GM19035 (cell line): ENCODE data around the gene AP3M1.

Experiments used
- ATAC-seq: cut with Tn5 transposase; IDR thresholded peaks from one replicate; pipeline ENCODE4 v1.9.1; 2021; ENCODE audit not compliant: unreplicated experiment

AP3M1 gene

DNA sequence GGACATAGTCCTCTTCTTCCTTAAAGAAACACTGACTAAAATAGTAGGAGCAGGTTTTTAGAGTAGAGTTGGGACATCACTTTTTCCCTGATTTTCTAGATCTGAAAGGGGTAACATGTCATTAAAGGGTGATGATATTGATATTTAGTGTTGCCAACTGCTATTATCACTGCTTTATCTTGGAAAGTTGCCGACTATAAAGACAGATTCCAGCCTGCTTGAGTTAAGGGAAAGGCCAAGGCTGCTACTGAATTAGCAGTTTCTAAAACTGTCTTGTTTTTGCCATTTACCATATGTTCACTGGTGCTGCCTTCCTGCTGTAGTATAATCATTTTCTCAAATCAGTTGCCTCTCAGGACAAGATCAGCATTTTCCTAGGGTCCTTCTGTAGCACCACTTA, 29.7 kb downstream of the AP3M1 start:
- ATAC-seq = no peak

DNA sequence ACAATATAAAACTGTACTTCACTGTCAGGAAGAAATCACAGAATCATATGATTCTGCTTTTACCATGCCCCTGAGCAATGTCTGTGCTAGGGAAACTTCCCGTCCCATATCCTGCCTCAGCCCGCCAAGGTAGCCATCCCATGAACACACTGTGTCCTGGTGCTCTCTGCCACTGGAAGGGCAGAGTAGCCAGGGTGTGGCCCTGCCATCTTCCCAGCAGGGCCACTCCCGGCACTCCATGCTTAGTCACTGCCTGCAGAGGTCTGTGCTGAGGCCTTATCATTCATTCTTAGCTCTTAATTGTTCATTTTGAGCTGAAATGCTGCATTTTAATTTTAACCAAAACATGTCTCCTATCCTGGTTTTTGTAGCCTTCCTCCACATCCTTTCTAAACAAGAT, 31.8 kb downstream of the AP3M1 start:
- no peak for ATAC-seq

DNA sequence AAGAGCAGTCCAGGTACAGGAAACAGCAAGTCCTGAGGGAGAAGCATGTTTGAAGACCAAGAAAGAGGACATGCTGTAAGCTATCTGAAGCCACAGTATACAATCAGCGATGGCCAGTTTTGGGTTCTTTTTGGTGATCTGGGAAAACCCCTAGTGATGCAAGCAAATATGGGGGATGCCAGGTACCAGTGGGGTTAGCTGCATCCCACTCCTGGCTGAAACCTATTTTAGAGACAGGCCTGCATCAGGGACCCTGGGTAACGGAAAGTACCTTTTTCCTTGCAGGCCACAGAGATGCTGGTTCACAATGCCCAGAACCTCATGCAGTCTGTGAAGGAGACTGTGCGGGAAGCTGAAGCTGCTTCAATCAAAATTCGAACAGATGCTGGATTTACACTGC, 32.9 kb downstream of the AP3M1 start:
- ATAC-seq = no peak

DNA sequence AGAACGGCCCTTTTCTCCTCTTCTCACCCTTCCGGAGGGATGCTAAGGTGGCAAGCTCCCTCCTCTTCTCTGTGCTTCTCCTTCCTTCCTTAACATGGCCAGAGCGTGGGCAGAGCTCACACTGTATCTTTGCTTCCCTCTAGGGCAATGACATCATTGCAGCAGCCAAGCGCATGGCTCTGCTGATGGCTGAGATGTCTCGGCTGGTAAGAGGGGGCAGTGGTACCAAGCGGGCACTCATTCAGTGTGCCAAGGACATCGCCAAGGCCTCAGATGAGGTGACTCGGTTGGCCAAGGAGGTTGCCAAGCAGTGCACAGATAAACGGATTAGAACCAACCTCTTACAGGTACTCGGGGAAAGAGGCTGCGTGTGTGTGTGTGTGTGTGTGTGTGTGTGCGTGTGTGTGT, 36.6 kb downstream of the AP3M1 start:
- no peak for ATAC-seq

DNA sequence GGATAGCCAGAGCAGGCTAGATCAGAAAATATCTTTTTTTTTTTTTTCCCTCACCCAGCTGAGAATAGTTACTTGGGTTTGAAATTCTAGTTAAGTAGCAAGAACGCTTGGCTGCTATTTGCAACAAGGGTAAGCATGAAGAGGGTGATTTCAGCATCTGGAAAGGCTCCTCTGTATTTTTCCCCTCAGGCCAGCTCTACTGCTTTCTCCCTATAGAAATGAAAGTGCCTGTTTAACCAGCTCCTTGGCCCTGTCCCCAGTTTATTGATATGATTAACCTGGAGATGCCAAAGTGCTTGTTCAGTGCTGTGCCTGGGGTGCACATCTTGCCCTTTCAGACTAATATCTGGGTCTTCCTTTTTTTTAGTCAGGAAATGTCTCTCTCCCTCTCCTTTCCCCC, 37.1 kb downstream of the AP3M1 start:
- no peak for ATAC-seq

DNA sequence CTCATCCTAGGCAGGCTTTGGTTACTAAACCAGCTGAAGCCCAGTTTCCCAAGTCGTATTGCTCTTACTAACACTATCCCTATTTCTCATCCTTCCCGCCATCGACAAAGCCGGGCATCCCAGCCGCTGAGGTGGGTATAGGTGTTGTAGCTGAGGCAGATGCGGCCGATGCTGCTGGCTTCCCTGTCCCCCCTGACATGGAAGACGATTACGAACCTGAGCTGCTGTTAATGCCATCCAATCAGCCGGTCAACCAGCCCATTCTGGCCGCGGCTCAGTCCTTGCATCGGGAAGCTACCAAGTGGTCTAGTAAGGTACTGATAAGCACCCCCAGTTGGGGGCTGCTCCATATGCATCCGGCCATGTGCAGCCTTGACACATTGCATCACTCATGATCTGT, 38.8 kb downstream of the AP3M1 start:
- no peak for ATAC-seq

DNA sequence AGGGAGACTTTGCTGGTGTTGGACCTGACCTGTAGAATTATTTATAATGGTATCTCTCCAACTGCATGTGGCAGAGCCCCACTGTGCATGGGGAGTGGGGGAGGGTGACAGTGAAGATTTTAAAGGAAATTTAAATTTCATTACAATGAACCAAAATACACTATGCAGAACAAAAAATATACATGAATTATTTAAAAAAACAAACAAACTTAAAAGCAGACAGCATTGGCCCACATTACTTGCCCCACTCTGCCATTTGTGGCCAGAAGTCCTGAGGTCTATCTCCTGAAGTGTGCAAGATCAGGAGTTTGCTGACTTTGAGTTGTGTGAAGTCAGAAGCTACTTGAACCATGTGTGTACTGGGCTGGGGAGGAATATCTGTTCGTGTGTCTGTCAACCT, 40.5 kb downstream of the AP3M1 start:
- no peak for ATAC-seq

DNA sequence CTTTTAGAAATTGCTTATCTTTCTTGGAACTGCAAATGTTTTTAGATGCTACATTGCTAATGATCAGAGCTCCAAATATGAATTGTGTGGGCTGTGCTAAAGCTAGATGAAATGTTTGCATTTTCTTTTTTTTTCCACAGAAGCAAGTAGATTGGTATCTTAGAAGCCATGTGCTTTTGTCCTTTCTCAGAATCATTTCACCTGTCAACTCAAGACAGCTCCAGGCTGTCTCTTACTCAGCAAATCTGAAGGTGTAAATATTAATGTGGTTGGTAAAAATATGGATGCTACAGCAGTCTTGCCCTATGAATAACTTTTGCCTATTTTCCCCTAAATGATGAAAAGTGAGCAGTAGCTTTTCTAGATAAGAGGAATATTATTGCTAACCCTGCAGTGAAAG, 41.2 kb downstream of the AP3M1 start:
- no peak for ATAC-seq

DNA sequence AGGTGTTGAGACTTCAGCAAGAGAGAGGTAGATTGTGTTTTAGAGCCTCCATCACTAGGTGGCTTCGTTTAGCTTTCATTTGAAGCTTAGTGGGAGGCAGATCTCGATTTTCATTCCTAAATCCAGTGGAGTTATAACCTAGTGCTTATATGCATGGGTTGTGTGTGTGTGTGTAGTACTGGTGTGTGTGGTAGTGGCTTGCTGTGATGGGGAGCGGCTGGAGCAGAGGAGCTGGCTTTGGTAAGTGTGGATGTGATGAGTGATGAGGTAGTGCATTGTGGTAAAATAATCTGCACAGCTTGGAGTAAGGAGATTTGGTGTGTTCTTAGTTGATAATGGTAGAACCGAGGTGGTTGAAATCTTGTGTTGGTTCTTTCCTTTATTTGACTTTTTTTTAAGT, 43.2 kb downstream of the AP3M1 start:
- no peak for ATAC-seq

DNA sequence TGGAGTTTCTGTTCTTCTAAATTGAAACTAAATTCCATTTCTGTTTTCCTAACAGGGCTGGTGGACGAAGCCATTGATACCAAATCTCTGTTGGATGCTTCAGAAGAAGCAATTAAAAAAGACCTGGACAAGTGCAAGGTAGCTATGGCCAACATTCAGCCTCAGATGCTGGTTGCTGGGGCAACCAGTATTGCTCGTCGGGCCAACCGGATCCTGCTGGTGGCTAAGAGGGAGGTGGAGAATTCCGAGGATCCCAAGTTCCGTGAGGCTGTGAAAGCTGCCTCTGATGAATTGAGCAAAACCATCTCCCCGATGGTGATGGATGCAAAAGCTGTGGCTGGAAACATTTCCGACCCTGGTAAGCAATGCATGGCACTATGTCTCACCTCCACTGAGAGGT, 45.6 kb downstream of the AP3M1 start:
- ATAC-seq = no peak

DNA sequence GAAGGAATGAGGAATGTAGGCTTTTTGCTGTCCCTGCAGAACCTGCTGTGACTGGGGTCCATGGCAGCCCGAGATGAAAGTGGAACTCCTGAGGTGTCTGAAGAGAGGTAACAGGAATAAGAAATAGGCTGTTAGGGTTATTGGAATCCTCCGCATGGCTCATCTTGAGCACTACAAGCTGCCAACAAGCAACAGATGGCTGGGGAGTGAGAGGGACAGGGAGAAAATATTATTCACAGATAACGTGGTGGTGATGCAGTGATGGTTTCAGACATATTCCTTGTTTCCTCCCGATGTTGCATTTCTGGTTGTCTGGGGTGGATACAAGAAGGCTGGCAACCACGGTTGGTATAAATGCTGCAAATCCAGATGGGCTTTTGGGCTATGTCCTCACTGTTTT, 46.1 kb downstream of the AP3M1 start:
- ATAC-seq = no peak

DNA sequence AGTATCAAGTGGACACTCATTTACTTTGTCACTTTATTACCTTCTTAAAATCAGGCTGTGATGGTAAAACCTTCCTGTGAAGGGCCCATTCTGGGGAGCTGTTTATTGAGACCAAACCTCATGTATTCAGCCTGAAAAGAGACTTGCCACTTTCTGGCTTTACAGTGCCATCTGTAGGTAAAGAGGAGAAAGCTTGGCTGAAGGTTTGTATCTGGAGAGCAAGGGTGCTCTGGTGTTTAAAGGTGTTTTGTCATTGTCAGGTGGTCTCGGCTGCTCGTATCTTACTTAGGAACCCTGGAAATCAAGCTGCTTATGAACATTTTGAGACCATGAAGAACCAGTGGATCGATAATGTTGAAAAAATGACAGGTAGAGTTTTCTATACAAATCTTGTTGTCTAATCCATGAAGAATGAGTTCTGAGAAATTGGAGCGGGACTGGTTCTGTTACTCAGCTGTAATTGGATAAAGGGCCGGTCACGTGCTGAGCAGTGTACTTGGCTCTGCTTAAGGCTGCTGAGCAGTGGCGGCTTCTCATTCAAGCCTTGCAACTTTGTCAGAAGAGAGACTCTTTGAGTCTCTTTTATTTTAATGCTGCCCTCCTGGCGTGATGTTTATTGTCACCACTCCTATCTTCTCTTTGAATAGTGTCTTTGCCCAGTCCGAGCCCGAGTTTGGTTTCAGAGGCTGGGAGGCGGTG, 46.9 kb downstream of the AP3M1 start:
- no peak for ATAC-seq

DNA sequence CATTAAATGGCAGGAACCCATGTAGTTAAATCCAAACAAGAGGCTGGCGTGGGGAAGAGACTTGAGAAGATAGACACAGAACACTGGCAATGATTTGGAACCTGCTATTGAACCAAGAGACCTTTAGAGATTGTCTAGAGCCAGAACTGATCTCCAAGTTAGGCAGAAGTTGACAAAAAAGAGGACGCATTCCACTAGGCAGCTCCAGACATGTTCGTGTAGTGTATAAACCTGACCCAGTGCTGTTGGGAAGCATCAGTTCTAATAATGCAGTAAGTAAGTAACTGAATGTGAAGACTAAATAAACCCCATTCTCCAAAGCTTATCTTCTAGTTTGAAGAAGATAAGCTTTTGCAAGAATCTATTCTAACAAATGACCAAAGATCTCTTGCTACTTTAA, 50.8 kb downstream of the AP3M1 start:
- ATAC-seq = no peak

DNA sequence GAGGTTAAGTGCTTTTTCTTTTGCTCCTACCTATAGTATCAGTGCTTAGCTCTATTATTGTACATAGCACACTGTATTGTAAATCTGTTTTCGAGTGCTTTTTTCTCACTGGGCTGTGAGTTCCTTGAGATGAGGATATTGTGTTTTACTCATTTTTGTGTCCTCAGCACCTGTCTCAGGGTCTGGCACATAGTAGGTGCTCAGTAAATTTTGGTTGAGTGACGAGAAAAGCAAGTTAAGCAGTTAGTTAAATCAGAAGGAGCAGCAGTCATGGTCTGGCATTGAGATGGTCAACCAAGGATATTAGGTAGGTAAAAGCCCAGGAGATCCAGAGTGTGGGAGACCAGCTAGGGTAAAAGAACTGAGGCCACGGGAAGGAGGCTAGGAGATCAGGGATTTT, 51.2 kb downstream of the AP3M1 start:
- no peak for ATAC-seq

DNA sequence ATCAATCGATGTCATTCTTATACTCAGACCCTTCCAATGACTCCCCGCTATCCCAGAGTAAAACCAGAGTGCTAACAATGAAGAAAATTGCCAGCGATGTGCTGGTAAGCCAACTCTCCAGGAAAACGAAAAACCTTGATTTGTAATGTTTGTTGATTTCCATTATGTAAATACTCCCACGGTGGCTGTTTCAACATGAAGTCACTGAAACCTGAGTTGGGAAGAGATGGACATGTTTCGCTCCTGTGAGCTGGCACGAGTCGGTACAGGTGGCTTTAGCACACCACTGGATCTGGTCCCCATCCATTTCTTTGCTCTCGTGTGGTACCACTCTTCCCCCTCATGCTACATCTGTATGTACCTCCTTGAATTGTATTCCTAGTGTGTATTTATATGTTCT, 52.9 kb downstream of the AP3M1 start:
- no peak for ATAC-seq

DNA sequence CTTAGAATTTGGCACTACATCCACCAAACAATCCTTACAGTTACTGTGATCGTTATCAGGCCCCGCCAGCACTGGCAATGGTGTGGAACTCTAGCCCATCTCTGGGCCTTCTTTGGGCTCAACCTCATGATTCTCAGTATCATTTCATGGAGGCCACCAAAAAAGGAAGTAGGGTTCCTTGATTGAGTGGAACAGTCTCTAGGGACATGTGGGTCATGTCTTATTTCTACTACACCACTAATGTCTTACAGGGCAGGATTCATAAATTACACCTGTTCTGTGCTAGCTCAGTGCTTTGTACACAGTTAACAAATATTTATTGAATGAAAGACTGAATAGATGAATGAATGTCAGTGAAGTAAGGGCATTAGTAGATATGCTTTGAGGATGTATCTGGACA, 53.9 kb downstream of the AP3M1 start:
- peak; percentile 69 for ATAC-seq

DNA sequence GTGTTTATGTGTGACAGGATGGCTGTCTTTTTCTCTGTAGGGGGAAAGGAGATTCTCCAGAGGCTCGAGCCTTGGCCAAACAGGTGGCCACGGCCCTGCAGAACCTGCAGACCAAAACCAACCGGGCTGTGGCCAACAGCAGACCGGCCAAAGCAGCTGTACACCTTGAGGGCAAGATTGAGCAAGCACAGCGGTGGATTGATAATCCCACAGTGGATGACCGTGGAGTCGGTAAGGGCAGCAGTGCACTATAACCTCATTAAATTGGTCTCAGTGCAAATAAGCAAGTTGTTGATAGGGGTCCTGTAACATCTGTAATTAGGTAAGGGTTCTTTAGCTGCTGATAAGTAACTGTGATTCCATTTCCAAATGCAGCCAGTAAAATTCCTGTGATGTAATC, 56.4 kb downstream of the AP3M1 start:
- no peak for ATAC-seq

DNA sequence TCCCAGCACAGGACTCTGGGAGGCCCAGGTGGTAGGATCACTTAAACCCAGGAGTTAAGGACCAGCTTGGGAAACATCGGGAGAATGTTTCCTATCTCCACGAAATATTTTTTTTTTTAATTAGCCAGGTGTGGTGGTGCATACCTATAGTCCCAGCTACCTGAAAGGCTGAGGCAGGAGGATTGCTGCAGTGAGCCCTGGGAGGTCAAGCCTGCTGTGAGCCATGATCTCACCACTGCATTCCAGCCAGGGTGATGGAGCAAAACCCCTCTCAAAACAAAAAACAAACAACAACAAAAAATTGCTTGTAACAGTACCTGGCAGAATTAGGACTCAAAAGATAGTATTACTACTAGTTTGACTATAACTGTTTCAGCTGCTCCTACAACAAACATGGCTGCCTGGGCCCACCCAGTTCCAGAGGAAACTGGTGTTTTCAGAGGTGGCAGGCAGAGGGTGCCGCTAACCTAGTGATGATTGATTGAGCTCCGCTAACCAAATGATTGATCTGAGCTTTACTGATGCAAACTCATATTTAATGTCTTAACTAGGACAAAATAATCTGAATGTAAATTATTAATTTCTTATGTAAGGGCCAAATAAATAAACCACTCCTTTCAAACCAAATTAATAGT, 57.0 kb downstream of the AP3M1 start:
- no peak for ATAC-seq

DNA sequence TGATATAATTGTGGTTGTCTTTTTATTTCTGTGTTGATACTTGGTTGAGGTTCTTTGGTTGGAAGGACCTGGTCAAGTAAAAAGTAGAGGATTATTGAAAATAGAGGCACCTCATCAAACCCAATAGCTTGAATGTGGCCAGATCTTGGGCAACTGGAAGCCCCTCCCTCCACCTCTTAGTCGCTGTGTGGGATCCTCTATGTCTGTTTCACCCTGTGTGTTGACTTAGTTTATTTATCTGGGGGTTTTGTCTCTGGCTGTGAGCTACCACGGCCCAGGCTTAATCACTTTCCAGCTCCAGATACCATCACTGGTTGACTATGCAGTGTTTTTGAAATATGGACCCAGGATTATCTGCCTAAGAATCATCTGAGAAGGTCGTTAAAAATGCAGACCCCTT, 58.3 kb downstream of the AP3M1 start:
- ATAC-seq = no peak

DNA sequence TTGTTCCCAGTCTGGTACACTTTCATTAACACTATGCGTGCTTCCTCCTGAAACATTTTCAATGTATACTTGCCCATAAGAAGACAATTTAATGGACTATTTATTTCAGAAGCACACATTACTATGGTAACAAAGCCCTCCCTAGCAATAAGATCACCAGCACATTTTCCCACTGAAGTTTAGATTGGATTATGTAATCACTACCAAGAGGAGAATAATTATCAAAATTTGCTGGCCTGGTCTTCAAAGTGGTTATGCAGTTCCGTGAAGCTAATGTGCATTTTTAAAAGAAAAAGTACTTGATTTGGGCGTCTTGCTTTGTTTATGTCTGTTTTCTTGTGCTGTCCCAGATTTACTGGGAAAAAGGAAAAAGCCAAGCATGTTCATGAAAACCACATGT, 61.9 kb downstream of the AP3M1 start:
- no peak for ATAC-seq

DNA sequence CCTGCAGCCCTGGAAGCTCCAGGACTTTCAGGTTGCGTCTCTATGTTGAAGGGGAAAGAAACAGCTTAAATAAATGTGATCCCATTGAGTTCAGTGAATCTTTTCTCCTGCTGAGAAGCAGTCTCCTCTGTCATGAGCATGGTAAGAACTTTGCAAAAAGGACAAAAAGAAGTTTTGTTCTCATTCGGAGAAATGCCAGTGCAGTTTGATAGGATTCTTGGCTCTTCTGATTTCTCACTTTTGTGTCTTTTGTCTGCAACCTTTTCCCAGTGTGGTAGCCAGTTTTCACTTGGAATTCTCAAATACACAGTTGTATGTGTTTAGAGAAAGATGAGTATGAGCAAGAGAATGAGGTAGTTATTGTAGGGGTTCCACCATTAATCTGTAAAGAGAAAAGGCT, 64.3 kb downstream of the AP3M1 start:
- ATAC-seq = no peak

DNA sequence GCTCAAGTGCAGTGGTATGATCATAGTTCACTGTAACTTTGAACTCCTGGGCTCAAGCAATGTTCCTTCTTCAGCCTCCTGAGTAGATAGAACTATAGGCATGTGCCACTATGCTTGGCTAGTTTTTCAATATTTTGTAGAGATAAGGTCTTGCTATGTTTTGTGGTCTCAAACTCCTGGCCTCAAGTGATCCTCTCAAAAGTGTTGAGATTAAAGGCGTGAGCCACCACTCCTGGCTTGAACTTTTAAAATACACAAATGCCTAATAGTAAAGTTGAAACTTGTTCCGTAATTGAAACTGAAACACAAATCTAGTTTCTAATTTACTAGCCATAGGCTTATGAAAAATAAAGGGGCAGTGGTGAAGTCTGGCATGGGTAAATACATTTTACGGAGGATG, 65.7 kb downstream of the AP3M1 start:
- ATAC-seq = peak; percentile 88

DNA sequence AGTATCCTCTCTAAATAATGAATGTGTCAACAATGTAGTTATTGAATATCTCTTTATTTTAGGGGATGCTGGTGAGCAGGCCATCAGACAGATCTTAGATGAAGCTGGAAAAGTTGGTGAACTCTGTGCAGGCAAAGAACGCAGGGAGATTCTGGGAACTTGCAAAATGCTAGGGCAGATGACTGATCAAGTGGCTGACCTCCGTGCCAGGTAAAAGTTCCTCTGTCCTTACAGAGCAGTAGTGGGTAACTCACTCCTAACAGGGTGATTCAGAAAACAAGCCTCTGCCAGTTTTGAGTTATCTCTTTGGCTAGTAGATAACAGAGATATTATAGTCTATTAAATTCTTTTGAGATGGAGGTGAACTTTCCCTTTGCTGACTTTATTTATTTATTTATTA, 67.3 kb downstream of the AP3M1 start:
- no peak for ATAC-seq
